ENCODE measurements around the gene CACNG4. TPM values are rescaled to one million over a fixed set of nuclear protein-coding genes. Genes with fewer than 3 reads are reported as not detected.

The CACNG4 gene
- total RNA-seq, 1 experiment from 2014 or later, result not detected

DNA sequence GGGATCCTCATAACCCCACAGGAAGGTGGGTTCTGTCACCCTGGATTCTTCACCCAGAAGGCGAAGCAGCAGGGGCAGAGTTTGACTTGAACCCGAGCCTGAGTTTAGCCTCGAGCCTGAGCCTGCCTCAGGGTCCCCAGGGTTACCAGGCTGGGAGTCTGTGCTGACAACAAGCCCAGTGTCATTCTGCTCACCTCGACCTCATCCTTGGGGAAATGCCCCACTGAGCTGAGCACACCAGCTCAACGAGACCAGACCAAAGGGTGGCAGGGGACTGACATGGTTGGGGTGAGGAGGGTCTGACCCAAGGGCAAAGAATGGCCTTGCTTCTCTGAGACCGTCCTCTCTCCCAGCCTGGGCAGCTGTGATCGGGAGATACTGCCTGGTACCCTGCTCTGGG, 20.2 kb downstream of the CACNG4 start:
- H3K27me3 ChIP-seq (ENCODE audit: insufficient read depth, low read length), result peaks cover 31% of the 10 kb centered on the region; the same call in 1 of the 2 replicates
- H3K4me3 ChIP-seq (replicated peaks in 1 of 2; ENCODE audit: low read depth in 1 of 2, low read length in 2 of 2), result no peak overlapping the region
- no peaks in the 10 kb centered on the region for H3K36me3 ChIP-seq (ENCODE audit: control insufficient read depth in 1 of 2, insufficient read depth in 2 of 2, low read length in 2 of 2)
- no peak overlapping the region for H2AFZ ChIP-seq (ENCODE audit: low read depth, low read length, poor library complexity, severe bottlenecking)
- no peaks in the 10 kb centered on the region for H3K79me2 ChIP-seq (ENCODE audit: insufficient read depth, low read length)
- DNase-seq (ENCODE audit: low read depth, low spot score), result no peak
- H3K4me2 ChIP-seq (ENCODE audit: low read length), result no peak overlapping the region
- H3K9me2 ChIP-seq (ENCODE audit: insufficient read depth), result no peaks in the 10 kb centered on the region
- ChIA-PET CTCF (no interaction called here), RAD21 (ENCODE audit: low non-redundant PET in 1 of 2, low total read pairs in 2 of 2, uncharacterized antibody in 2 of 2, unreplicated experiment in 2 of 2) (no interaction called here), POLR2A (no interaction called here)
- H3K27ac ChIP-seq (ENCODE audit: low read depth, low read length), result no peak overlapping the region
- H4K20me1 ChIP-seq (ENCODE audit: insufficient read depth), result no peaks in the 10 kb centered on the region
- no peak for ATAC-seq
- intact Hi-C loops (cut with micrococcal nuclease), result loop anchor here (5.0 kb wide), 1 partner anchor 127 kb away; no protein-coding TSS in a partner anchor
- no TSS peak for BruUV-seq (replicated peaks)
- TF ChIP-seq POLR2AphosphoS5 (IDR thresholded peaks at IDR 0.05; ENCODE audit: low read depth, low read length) (no peak), RAD21 (IDR thresholded peaks at IDR 0.05; ENCODE audit: low read depth) (no peak), CEBPB (IDR thresholded peaks at IDR 0.05; ENCODE audit: low read depth) (no peak), ZNF274 (IDR thresholded peaks at IDR 0.05; ENCODE audit: low read depth, low read length) (no peak), CBX3 (IDR thresholded peaks at IDR 0.05; ENCODE audit: low read depth) (no peak), POLR2A (IDR thresholded peaks at IDR 0.05; ENCODE audit: borderline replicate concordance, extremely low read depth, insufficient read depth, insufficient read length) (no peak), ELF1 (IDR thresholded peaks at IDR 0.05; ENCODE audit: borderline replicate concordance, low read depth) (no peak), EZH2 (IDR thresholded peaks at IDR 0.05) (no peak), SIN3A (IDR thresholded peaks at IDR 0.05; ENCODE audit: low read depth) (no peak), EZH2phosphoT487 (IDR thresholded peaks at IDR 0.05; ENCODE audit: borderline replicate concordance) (no peak), EGR1 (IDR thresholded peaks at IDR 0.05; ENCODE audit: low read depth) (no peak), ZFX (IDR thresholded peaks at IDR 0.05) (no peak), TCF7L2 (IDR thresholded peaks at IDR 0.05; ENCODE audit: borderline replicate concordance, extremely low read depth, insufficient read depth, insufficient read length) (no peak), FOSL1 (IDR thresholded peaks at IDR 0.05; ENCODE audit: low read depth) (no peak), JUND (IDR thresholded peaks at IDR 0.05) (no peak), YY1 (IDR thresholded peaks at IDR 0.05; ENCODE audit: extremely low read depth, insufficient replicate concordance, low read depth, low read length) (no peak)
- TF ChIP-seq, protein P1, sequence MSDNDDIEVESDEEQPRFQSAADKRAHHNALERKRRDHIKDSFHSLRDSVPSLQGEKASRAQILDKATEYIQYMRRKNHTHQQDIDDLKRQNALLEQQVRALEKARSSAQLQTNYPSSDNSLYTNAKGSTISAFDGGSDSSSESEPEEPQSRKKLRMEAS (IDR thresholded peaks at IDR 0.05), result no peak
- TF ChIP-seq, protein P2, sequence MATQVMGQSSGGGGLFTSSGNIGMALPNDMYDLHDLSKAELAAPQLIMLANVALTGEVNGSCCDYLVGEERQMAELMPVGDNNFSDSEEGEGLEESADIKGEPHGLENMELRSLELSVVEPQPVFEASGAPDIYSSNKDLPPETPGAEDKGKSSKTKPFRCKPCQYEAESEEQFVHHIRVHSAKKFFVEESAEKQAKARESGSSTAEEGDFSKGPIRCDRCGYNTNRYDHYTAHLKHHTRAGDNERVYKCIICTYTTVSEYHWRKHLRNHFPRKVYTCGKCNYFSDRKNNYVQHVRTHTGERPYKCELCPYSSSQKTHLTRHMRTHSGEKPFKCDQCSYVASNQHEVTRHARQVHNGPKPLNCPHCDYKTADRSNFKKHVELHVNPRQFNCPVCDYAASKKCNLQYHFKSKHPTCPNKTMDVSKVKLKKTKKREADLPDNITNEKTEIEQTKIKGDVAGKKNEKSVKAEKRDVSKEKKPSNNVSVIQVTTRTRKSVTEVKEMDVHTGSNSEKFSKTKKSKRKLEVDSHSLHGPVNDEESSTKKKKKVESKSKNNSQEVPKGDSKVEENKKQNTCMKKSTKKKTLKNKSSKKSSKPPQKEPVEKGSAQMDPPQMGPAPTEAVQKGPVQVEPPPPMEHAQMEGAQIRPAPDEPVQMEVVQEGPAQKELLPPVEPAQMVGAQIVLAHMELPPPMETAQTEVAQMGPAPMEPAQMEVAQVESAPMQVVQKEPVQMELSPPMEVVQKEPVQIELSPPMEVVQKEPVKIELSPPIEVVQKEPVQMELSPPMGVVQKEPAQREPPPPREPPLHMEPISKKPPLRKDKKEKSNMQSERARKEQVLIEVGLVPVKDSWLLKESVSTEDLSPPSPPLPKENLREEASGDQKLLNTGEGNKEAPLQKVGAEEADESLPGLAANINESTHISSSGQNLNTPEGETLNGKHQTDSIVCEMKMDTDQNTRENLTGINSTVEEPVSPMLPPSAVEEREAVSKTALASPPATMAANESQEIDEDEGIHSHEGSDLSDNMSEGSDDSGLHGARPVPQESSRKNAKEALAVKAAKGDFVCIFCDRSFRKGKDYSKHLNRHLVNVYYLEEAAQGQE (IDR thresholded peaks at IDR 0.05; ENCODE audit: low read depth), result no peak
- TF ChIP-seq, protein P3, sequence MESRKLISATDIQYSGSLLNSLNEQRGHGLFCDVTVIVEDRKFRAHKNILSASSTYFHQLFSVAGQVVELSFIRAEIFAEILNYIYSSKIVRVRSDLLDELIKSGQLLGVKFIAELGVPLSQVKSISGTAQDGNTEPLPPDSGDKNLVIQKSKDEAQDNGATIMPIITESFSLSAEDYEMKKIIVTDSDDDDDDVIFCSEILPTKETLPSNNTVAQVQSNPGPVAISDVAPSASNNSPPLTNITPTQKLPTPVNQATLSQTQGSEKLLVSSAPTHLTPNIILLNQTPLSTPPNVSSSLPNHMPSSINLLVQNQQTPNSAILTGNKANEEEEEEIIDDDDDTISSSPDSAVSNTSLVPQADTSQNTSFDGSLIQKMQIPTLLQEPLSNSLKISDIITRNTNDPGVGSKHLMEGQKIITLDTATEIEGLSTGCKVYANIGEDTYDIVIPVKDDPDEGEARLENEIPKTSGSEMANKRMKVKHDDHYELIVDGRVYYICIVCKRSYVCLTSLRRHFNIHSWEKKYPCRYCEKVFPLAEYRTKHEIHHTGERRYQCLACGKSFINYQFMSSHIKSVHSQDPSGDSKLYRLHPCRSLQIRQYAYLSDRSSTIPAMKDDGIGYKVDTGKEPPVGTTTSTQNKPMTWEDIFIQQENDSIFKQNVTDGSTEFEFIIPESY (IDR thresholded peaks at IDR 0.05; ENCODE audit: extremely low read depth, insufficient replicate concordance, low read length), result no peak
- TF ChIP-seq, protein P4, sequence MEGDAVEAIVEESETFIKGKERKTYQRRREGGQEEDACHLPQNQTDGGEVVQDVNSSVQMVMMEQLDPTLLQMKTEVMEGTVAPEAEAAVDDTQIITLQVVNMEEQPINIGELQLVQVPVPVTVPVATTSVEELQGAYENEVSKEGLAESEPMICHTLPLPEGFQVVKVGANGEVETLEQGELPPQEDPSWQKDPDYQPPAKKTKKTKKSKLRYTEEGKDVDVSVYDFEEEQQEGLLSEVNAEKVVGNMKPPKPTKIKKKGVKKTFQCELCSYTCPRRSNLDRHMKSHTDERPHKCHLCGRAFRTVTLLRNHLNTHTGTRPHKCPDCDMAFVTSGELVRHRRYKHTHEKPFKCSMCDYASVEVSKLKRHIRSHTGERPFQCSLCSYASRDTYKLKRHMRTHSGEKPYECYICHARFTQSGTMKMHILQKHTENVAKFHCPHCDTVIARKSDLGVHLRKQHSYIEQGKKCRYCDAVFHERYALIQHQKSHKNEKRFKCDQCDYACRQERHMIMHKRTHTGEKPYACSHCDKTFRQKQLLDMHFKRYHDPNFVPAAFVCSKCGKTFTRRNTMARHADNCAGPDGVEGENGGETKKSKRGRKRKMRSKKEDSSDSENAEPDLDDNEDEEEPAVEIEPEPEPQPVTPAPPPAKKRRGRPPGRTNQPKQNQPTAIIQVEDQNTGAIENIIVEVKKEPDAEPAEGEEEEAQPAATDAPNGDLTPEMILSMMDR (IDR thresholded peaks at IDR 0.05 in 2 of 3, conservative IDR thresholded peaks at IDR 0.05 in 1 of 3; ENCODE audit: borderline replicate concordance in 1 of 3, insufficient read depth in 1 of 3, low read depth in 2 of 3, low read length in 2 of 3), result no peak
- H3K9me3 ChIP-seq (ENCODE audit: control insufficient read depth in 1 of 2, insufficient read depth in 1 of 2, low read depth in 1 of 2, low read length in 2 of 2), result no peaks in the 10 kb centered on the region
- no peak overlapping the region for H3K9ac ChIP-seq (ENCODE audit: low read length)
- H3K4me1 ChIP-seq (ENCODE audit: control insufficient read depth in 1 of 2, insufficient read depth in 2 of 2, low read length in 2 of 2), result peaks cover 19 to 28% of the 10 kb centered on the region in 2 experiments; a peak in 3 of 4 replicates

Data from HCT116 (cell line).